ENCODE measurements around the gene DHODH.

DNA sequence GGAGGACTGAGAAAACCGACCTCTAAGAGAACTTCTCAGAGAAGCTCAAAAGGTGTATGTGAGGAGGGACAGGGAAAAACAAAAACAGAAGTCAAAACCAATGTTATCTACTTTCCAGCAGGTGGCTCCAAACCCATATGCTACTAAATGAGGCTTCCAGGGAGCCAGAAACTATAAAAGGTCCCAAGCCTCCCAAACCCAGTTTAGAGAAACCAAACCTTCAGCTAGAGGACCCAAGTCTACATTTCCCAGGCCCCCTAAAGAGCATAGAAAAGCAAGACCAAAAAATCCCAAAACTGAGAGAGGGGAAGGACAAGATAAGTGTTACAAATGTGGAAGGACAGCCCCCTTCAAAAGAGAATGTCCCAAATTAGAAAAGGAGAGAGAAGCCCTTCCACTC lies 58.2 kb downstream of the DHODH start:
- TF ChIP-seq CTCF (IDR thresholded peaks at IDR 0.05; ENCODE audit: low read length), result peak; percentile 63
- TF ChIP-seq EZH2 (optimal IDR thresholded peaks at IDR 0.05; ENCODE audit: low read depth, low read length), result no peak
